Adrenal gland (tissue), 19 donors: ENCODE results near the gene TMEM244. TPM values are rescaled to one million over a fixed set of nuclear protein-coding genes. Genes with fewer than 3 reads are reported as not detected.

Experiments
- DNase-seq, 7 donors: peaks; one replicate each; pipeline ENCODE4 v3.0.0-alpha.2; 2019 to 2020
- H3K27ac ChIP-seq, 5 donors: fragments of 200-600 bp; sonication (generic) in 4 of 5; 1 replicate in 3 of 5; 2 replicates in 2 of 5; pipeline versions ENCODE4 v1.5.1 to v1.8.0; 2016 to 2020; ENCODE audit warnings: mild to moderate bottlenecking in 1 of 5
- H3K27me3 ChIP-seq: fragments of 200-600 bp; 2 replicates; pipeline ENCODE4 v1.8.0; 2021
- H3K36me3 ChIP-seq, 2 donors: fragments of 200-600 bp; replicated peaks in 1 of 2; 1 replicate in 1 of 2; 2 replicates in 1 of 2; pipeline versions ENCODE4 v1.5.1 to v1.8.0; 2018 to 2022
- H3K4me1 ChIP-seq, 2 donors: fragments of 200-600 bp; replicated peaks in 1 of 2; 1 replicate in 1 of 2; 2 replicates in 1 of 2; pipeline versions ENCODE4 v1.5.1 to v1.8.0; 2018 to 2021
- H3K4me3 ChIP-seq, 4 donors: fragments of 200-600 bp; sonication (generic) in 3 of 4; one replicate each; pipeline ENCODE4 v1.5.1; 2016 to 2018
- H3K9me3 ChIP-seq, 3 donors: fragments of 200-600 bp; sonication (generic) in 1 of 3; replicated peaks in 1 of 3; 1 replicate in 2 of 3; 2 replicates in 1 of 3; pipeline versions ENCODE4 v1.5.1 to v1.8.0; 2016 to 2021
- POLR2A ChIP-seq, 2 donors: fragments of 450-650 bp; IDR thresholded peaks; one replicate each; pipeline ENCODE4 v1.6.1; 2017; ENCODE audit warnings: antibody characterized with exemption in 2 of 2, mild to moderate bottlenecking in 2 of 2, moderate library complexity in 1 of 2
- WGBS, 4 donors: extraction: QIAGEN DNeasy Blood & Tissue Kit in 2 of 4; methylation state at CpG; one replicate each; pipeline versions ENCODE4 v1.1.5 to v1.1.7; 2013 to 2017; 5-methylcytosine and 5-hydroxymethylcytosine counted together
- intact Hi-C, 2 donors: fragments of 100-400 bp; cut with DNase I; formaldehyde crosslinking; loops; one replicate each; pipeline versions ENCODE4 v1.14.1 to v1.15.0; 2022 to 2023
- long read RNA-seq, 10 donors: library from polyadenylated mRNA in 3 of 10; unstranded in 2 of 10; stranded (forward) in 1 of 10; transcript quantifications; one replicate each; pipeline ENCODE4 v2.0.0 and lab custom pipeline, GENCODE V29; 2021 to 2026
- polyA plus RNA-seq, 3 donors: library from polyadenylated mRNA; stranded (reverse); fragments of 200-250 nt in 2 of 3; fragments of 350-450 nt in 1 of 3; fragmentation: Illumina TruSeq in 1 of 3; extraction: RNeasy Lipid Tissue Mini Kit (QIAGEN cat#74804) in 1 of 3; gene quantifications; one replicate each; pipeline ENCODE4 v1.2.3, GENCODE V29; 2013 to 2014
- total RNA-seq, 9 donors: library from RNA; depleted of rRNA in 4 of 9; stranded (reverse); fragments of >200 nt in 4 of 9; fragments of 120-200 nt in 1 of 9; fragmentation: NEBNext Ultra II Directional in 1 of 9; extraction: Animal tissue kit (Norgen Biotek cat#: 25700) in 1 of 9; gene quantifications; one replicate each; pipeline versions ENCODE4 v1.1.0 to v1.2.4, GENCODE V29; 2013 to 2023
- TF ChIP-seq, protein P1 (sequence below), 6 experiments: fragments of 450-650 bp in 4 of 6; fragments of 200-600 bp in 2 of 6; sonication (generic) in 1 of 6; IDR thresholded peaks; 1 replicate in 5 of 6; 2 replicates in 1 of 6; pipeline versions ENCODE4 v1.5.1 to v1.8.0; 2016 to 2021; ENCODE audit warnings: antibody characterized with exemption in 6 of 6, mild to moderate bottlenecking in 2 of 6, moderate library complexity in 1 of 6
- donor health status: healthy with polysubstance abuse.
- donor health status: Bipolar disorder and iron deficiency.
- donor health status: DM: yes; HTN: yes; CAD: no.
- donor health status: DM: no; HTN: no; CAD: no.
- donor health status: DM: no; HTN: no; CAD: no.
- donor health status: DM: yes; HTN: yes; CAD: no.

TMEM244 gene
- not detected for total RNA-seq
- polyA plus RNA-seq, result not detected
- long read RNA-seq, donor 1, result 0 reads
- long read RNA-seq, donor 2, result 0 reads
- long read RNA-seq, donor 3, result 0 reads
- long read RNA-seq, donor 4, result 0 reads
- long read RNA-seq, donor 5, result 0 reads
- long read RNA-seq, donor 6, result 0 reads
- long read RNA-seq, donor 7, result 0 reads
- long read RNA-seq, donor 8, result 0 reads
- long read RNA-seq, donor 9, result 0 reads
- long read RNA-seq, donor 10, result 0 reads

DNA sequence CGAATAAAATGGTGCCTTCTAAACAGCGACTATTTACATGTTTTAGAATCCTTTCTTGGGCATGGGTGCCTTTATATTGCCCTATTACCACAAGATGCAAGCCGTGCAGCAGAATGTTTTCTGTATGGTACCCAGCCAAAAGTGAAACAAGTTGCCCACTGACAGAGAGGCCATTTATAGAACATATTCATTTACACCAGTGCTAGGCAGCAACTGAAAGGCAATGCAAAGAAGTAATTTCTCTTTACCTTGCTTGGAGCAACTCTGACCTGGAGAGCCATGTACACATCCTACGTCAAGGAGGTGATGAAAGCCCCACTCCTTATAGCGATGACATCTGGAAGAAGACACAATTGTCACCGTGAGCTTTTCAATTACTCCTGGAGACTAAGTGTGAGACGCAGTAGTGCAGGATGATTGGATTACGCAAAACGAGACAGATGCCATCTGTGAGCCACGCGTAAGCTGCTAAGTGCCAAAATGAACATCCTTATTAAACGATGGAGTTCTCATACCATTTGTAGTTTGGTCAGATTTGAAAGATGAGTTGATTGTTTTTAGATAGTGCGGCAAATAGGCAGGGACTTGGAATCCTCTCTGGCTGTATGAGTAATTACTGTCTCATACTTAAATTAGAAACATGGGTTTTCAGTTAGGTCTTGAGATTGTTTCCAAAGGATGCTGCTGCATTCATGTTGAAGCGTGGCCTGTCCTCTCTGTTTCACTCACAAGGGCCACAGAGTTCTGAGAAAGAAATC lies at the start of gene TMEM244:
TSS of gene TMEM244 (minus strand) at position 408 of the 758 bp plus-strand sequence. CDS start at position 281, 127 bp downstream.
- H3K27ac ChIP-seq, result no peak within 1 kb of the TSS
- no peaks in the 10 kb centered on the region for H3K36me3 ChIP-seq
- DNase-seq, result no peak
- no peaks in the 10 kb centered on the region for H3K9me3 ChIP-seq
- 79 to 88% (median 81%) methylated on average over 14 of the region's 14 CpGs for WGBS, 4 donors
- peaks cover 0 to 5% of the 10 kb centered on the region in 2 donors for H3K4me1 ChIP-seq
- H3K27me3 ChIP-seq, result peaks cover 6% of the 10 kb centered on the region
- no peak within 1 kb of the TSS for H3K4me3 ChIP-seq
- TF ChIP-seq POLR2A (IDR thresholded peaks at IDR 0.05), result no peak
- TF ChIP-seq, protein P1, sequence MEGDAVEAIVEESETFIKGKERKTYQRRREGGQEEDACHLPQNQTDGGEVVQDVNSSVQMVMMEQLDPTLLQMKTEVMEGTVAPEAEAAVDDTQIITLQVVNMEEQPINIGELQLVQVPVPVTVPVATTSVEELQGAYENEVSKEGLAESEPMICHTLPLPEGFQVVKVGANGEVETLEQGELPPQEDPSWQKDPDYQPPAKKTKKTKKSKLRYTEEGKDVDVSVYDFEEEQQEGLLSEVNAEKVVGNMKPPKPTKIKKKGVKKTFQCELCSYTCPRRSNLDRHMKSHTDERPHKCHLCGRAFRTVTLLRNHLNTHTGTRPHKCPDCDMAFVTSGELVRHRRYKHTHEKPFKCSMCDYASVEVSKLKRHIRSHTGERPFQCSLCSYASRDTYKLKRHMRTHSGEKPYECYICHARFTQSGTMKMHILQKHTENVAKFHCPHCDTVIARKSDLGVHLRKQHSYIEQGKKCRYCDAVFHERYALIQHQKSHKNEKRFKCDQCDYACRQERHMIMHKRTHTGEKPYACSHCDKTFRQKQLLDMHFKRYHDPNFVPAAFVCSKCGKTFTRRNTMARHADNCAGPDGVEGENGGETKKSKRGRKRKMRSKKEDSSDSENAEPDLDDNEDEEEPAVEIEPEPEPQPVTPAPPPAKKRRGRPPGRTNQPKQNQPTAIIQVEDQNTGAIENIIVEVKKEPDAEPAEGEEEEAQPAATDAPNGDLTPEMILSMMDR (IDR thresholded peaks at IDR 0.05), result no peak
- intact Hi-C loops, result no loop called here

DNA sequence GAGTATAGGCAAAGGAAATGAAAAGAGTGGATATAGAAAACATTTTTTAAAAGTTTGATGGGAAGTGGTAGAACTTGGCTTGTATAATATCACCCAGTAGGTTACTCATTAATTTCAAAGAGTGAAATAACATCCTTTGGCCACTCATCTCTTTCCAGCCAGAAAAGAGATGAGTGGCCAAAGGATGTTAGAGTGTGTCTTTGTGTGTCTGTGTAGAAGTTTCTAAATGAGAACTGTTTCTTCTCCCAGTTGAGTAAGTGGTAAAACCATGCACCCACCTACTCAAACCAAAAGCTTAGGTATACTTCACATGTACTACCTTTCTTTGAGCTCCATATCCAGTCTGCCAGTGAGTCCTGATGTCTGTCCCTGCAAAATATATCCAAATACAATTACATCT lies 47.7 kb upstream of the TMEM244 start:
- DNase-seq, result no peak
- TF ChIP-seq, protein P1 (IDR thresholded peaks at IDR 0.05), result no peak
- TF ChIP-seq POLR2A (IDR thresholded peaks at IDR 0.05), result no peak
- intact Hi-C loops, result no loop called here

DNA sequence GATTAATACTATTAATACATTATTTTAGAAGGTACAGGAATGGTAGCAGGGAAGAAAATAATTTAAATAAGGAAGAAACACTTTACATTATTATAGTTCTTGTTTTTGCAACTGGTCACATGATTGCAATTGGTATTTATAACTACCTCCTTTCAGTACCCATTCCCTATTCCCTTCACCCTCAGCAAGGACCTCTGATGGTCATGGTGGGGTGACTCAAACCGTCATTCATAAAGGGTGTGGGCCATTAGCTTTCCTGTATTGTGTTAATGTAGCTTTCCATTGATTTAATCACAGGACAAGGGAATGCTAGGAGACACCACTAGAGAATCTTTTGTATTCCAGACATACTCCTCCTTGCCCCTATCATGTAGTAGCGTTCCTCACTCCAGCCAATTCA lies 47.2 kb upstream of the TMEM244 start:
- intact Hi-C loops, result no loop called here
- 69 to 78% (median 74%) methylated on average over 2 of the region's 2 CpGs for WGBS, 4 donors

More for the DNA sequence above, 47.7 kb upstream of the TMEM244 start:
- Histone ChIP-seq H3K36me3 (no peaks in the 10 kb centered on the region), H3K4me1 (no peaks in the 10 kb centered on the region), H3K9me3 (no peaks in the 10 kb centered on the region), H3K4me3 (no peak overlapping the region), H3K27me3 (no peaks in the 10 kb centered on the region), H3K27ac (no peak overlapping the region)

GRCh38 chr6:129906515-129907077 lies 45.5 kb upstream of the TMEM244 start:
- 72 to 80% (median 78%) methylated on average over 3 of the region's 3 CpGs for WGBS, 4 donors
- DNase-seq, result no peak
- no peak for TF ChIP-seq POLR2A (IDR thresholded peaks at IDR 0.05)
- TF ChIP-seq, protein P1 (IDR thresholded peaks at IDR 0.05), result no peak
- intact Hi-C loops, result no loop called here
- no peak overlapping the region for H3K27ac ChIP-seq
- no peaks in the 10 kb centered on the region for H3K36me3 ChIP-seq
- H3K9me3 ChIP-seq, result no peaks in the 10 kb centered on the region
- H3K4me3 ChIP-seq, result no peak overlapping the region
- H3K27me3 ChIP-seq, result no peaks in the 10 kb centered on the region
- H3K4me1 ChIP-seq, result no peaks in the 10 kb centered on the region

More for the DNA sequence above, 47.2 kb upstream of the TMEM244 start:
- no peak overlapping the region for H3K4me3 ChIP-seq
- H3K36me3 ChIP-seq, result no peaks in the 10 kb centered on the region
- no peaks in the 10 kb centered on the region for H3K4me1 ChIP-seq
- H3K9me3 ChIP-seq, result no peaks in the 10 kb centered on the region
- H3K27me3 ChIP-seq, result no peaks in the 10 kb centered on the region
- TF ChIP-seq POLR2A (IDR thresholded peaks at IDR 0.05), result no peak
- TF ChIP-seq, protein P1 (IDR thresholded peaks at IDR 0.05), result no peak
- DNase-seq, result no peak
- no peak overlapping the region for H3K27ac ChIP-seq
